GM18858 (cell line): ENCODE results near the gene SLC25A40.

Source experiments
- ATAC-seq: cut with Tn5 transposase; IDR thresholded peaks from one replicate; pipeline ENCODE4 v1.9.1; 2021; ENCODE audit not compliant: unreplicated experiment

Gene SLC25A40

DNA sequence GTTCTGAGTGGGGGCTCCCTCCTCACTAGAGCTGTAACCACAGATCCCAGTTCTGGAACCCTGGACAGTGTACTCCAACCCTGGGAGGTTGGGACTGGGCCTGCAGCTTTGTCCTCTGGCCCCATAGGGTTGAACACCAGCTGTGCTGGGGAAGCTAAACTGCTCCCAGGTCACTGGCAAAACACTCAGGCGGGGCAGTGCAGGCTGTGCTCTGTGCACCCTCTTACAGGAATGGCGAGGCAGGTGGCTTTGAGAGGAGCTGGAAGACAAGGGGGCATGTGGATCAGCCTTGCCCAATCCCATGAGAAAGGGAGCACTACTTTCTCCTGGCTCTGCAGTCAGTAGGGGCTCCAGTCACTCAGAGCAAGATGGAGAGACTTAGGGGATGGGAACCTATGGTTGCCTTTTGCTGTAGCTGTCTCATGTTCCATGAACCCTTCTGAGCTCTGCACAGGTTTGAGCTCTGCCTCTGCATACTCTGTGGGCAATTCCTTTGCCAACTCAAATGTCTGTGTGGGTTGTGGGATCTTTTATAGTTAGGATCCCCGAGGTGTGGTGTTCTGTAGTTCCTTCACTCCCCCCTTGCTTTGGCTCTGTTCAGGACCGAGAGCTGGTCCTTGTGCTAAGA is 90.7 kb downstream of the SLC25A40 start:
- ATAC-seq = no peak

- ATAC-seq = no peak
Observed at GRCh38 chr7:87784424-87784823, 91.7 kb downstream of the SLC25A40 start.
